ENCODE results near the gene RHBDD3.

GRCh38 chr22:29218758-29219408 lies 48.9 kb downstream of the RHBDD3 start:
- TF ChIP-seq POLR2A (IDR thresholded peaks at IDR 0.05) (no peak), CTCF (IDR thresholded peaks at IDR 0.05) (no peak)

All from heart left ventricle (tissue), 13 donors.